Measurements from ENCODE around the gene IL3RA.
"Not testable (repeated sequence)": the region's sequence is repeated elsewhere in the genome, so short reads cannot be mapped to it uniquely, and the experiment has no call there.

Gene IL3RA

GRCh38 chrX:1336331-1336943 lies at the start of gene IL3RA:
TSS of gene IL3RA (plus strand) at chrX:1336785. CDS start at chrX:1341766, 4,981 bp downstream.
- DNase-seq = no peak

- DNase-seq = no peak
Measured at GRCh38 chrX:1289535-1289934, 47.0 kb upstream of the IL3RA start.

GRCh38 chrX:1291110-1291740 lies 45.4 kb upstream of the IL3RA start:
- no peak for DNase-seq

- DNase-seq = no peak
Measured at GRCh38 chrX:1292575-1293290, 43.9 kb upstream of the IL3RA start.

- no peak for DNase-seq
Measured at GRCh38 chrX:1294301-1295067, 42.1 kb upstream of the IL3RA start.

- no peak for DNase-seq
Measured at GRCh38 chrX:1295550-1295949, 41.0 kb upstream of the IL3RA start.

GRCh38 chrX:1297591-1297990 lies 39.0 kb upstream of the IL3RA start:
- DNase-seq = not testable (repeated sequence)

- no peak for DNase-seq
Measured at GRCh38 chrX:1300449-1300848, 36.1 kb upstream of the IL3RA start.

- DNase-seq = no peak
Measured at GRCh38 chrX:1305411-1305810, 31.2 kb upstream of the IL3RA start.

GRCh38 chrX:1306909-1307625 lies 29.5 kb upstream of the IL3RA start:
- DNase-seq = no peak

- DNase-seq = no peak
Measured at GRCh38 chrX:1307626-1308340, 28.8 kb upstream of the IL3RA start.

- no peak for DNase-seq
Measured at GRCh38 chrX:1308476-1308875, 28.1 kb upstream of the IL3RA start.

GRCh38 chrX:1308917-1309316 lies 27.7 kb upstream of the IL3RA start:
- not testable (repeated sequence) for DNase-seq

GRCh38 chrX:1313788-1314187 lies 22.8 kb upstream of the IL3RA start:
- DNase-seq = no peak

GRCh38 chrX:1316527-1316926 lies 20.1 kb upstream of the IL3RA start:
- no peak for DNase-seq

- no peak for DNase-seq
Measured at GRCh38 chrX:1321674-1322073, 14.9 kb upstream of the IL3RA start.

- DNase-seq = no peak
Measured at GRCh38 chrX:1322393-1322792, 14.2 kb upstream of the IL3RA start.

GRCh38 chrX:1323315-1323714 lies 13.3 kb upstream of the IL3RA start:
- DNase-seq = peak; percentile 30 to 47

- DNase-seq = no peak
Measured at GRCh38 chrX:1325515-1326116, 11.0 kb upstream of the IL3RA start.

- no peak for DNase-seq
Measured at GRCh38 chrX:1327651-1328304, 8.8 kb upstream of the IL3RA start.

GRCh38 chrX:1330605-1331004 lies 6.0 kb upstream of the IL3RA start:
- DNase-seq = no peak

All from NCI-H524 (cell line).